ENCODE measurements around the gene GIT1. TPM values are rescaled to one million over a fixed set of nuclear protein-coding genes. Genes with fewer than 3 reads are reported as not detected.

The GIT1 gene
- total RNA-seq, 1 donor from 2014 or later: 31.5 TPM

DNA sequence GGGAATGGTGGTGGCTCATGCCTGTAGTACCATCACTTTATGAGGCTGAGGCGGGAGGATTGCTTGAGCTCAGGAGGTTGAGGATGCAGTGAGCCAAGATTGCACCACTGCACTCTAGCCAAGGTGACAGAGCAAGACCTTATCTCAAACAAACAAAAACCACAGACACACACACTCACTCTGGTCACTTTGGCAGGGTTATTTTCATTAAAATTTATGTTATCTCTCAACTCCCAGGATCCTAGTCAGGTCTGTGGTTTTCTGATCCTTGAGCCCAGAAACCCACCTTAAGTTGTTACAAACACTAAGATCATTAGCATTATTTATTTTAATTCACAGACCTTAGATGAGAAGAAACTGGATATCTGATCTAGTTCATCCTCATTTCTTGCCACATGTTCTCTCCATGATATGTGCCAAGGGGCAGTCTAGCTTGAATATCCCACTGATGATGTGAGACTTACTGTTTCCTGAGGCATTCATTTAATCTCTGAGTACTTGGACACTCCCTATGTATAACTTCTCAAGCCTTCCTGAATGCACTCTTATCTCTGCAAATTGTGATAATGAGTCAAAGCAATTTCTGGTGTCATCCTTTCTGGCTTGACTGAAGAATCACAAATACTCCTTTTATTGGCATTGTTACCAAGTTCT lies 32.2 kb downstream of the GIT1 start:
- DNase-seq: no peak
- no peak for ATAC-seq
- intact Hi-C loops (cut with micrococcal nuclease): no loop called here

DNA sequence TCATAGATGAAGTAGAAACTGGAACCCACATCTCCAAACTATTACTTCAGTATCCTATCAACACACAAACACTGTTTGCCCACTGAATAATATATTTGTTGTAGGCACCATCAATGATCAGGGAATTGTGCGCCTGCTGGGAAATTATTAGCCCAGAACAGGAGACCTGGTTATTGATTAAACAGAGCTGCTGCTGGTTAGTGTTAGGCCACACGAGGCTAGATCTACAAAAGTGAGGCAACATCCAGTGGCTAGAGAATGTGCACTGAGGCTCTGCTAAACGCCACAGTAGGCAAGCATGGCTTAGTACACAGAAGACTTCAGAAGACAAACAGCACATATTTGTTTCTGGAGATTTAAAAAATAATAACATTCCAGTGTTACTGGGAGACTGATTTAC lies 33.6 kb downstream of the GIT1 start:
- intact Hi-C loops (cut with micrococcal nuclease): no loop called here
- DNase-seq: no peak
- ATAC-seq: no peak

DNA sequence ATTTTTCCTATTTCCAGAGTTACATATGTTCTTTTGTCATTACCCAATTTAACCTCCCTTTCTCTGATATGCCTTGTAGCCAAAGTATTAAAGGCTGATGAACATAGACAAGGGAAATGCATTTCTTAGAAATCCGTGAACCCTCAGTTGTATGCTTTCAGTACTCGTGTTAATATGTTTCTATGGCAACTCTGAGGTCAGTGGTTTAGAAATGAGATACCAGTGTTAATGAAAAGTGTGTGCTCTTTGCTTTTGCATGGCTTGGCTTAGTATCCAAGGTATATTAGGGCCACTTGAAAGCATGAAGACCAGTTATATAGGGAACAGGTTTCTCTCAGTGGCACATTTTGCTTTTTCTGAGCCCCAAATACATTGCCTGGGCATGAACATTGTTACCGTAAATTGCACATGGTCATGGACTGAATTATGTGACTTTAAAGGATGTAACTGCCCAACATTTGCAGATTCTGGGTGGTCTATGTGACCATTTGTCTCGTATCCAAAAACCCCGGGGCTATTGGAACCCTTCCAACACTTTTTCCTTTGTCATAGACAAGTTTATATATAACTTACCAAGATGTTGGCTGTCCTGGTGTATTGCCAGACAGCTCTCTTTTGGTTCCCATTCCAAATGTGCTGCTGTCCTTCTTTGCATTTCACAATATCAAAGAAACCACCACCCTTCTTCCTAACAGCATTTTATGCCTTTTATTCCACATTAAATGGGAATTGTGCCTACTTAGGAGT lies 40.1 kb downstream of the GIT1 start:
- intact Hi-C loops (cut with micrococcal nuclease): no loop called here
- ATAC-seq: peak; percentile 42

DNA sequence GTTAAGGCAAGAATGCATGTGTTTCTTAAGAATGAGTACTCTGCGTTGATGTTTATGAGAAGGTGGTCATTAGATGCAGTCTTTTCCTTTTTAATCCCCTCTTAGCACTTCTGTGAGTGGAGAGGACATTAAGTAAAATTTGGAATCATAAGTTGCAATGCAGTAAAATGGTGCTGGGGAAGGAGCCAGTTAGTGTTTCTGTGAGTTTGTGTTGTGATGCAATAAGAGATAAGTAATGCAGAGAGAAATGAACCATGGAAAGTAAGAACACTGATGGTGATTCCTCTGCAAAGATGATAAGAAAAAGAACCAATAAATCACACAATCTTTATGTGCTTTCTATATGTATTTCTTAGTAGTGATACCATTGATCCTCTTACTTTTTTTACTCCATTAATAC lies 42.6 kb downstream of the GIT1 start:
- intact Hi-C loops (cut with micrococcal nuclease): no loop called here
- ATAC-seq: no peak

More for the DNA sequence above, 40.1 kb downstream of the GIT1 start:
- no peak for DNase-seq

DNA sequence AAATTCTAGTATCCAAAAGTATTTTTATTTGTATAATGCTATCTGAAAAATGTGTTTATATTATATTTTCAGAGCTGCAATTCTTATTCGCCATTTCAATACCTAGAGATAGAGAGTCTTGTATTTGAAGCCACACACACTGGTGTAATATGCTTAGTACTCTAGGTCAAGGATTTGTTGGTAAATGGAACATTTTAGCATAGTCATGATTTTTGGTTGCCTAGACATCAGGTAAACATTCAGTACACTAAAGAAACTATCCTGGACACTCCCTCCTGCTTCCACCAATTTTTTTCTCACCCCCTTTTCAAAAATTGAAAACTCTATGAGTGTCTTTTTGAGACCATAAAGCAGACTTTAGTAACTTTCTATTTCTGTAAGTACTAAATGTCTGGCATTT lies 43.4 kb downstream of the GIT1 start:
- ATAC-seq (no peak), DNase-seq (no peak)
- intact Hi-C loops (cut with micrococcal nuclease): no loop called here

More for the DNA sequence above, 42.6 kb downstream of the GIT1 start:
- no peak for DNase-seq

DNA sequence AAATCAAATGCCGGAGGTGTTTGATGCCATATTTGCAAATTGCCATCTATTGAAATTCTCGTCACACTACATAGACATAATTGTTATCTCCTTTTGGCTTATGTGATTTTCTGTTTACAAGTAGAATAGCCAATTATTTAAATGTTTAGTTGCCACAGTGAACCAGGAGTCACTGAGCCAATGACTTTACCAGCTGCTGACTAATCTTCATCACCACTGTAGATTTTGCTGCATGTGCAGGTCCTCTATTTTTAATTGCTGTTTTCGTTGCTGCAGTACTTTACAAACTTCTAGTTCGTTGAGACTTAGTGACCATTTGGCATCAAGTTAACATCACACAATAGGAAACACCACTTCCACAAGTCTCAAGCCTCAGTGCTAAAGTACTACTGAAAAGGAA lies 45.4 kb downstream of the GIT1 start:
- DNase-seq: no peak
- intact Hi-C loops (cut with micrococcal nuclease): no loop called here
- no peak for ATAC-seq

DNA sequence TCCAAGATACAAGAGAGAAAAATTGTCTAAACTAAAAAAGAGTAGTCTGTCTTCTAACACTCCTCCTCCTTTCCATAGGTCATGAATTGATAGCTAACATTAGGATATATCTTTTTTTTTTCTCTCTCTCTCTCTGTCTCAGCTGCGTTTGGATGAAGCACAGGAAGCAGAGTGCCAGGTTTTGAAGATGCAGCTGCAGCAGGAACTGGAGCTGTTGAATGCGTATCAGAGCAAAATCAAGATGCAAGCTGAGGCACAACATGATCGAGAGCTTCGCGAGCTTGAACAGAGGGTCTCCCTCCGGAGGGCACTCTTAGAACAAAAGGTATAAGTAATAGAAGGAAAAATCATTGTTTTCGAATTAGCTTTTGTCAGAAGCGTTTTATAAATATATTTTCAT lies 55.5 kb downstream of the GIT1 start:
- ATAC-seq (no peak), DNase-seq (no peak)
- intact Hi-C loops (cut with micrococcal nuclease): no loop called here

DNA sequence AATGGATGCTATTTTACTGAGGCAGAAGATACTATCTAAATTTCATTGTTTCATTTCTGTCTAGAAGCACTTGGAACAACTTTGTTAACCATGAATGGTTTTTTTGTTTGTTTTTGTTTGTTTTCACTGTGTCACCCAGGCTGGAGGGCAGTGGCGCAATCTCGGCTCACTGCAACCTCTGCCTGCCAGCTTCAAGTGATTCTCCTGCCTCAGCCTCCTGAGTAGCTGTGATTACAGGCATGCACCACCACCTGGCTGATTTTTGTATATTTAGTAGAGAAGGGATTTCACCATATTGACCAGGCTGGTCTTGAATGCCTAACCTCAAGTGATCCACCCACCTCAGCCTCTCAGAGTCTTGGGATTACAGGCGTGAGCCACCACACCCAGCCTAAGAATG lies 63.1 kb downstream of the GIT1 start:
- ATAC-seq: no peak
- DNase-seq: no peak
- intact Hi-C loops (cut with micrococcal nuclease): no loop called here

DNA sequence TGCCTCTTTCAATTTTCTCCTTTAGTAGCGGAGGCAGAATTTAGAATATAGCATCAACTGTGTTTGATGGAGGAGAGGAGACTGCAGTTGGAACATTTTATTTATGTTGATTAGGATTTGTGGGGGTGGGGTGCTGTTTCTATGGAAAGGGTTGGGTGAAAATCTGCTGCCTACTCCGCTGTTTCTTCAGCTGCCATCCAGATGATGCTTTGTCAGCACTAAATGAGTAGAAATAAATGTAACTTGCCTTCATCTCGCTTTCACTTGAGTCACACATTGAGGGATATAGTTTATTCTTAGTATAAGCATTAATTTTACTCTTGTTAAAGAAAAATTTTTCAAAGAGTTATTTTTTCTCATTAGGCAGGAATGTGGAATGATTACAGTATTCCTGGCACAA lies 64.8 kb downstream of the GIT1 start:
- intact Hi-C loops (cut with micrococcal nuclease): no loop called here
- no peak for DNase-seq
- no peak for ATAC-seq

Other genes with a start within 250 kb of the GIT1 start
- 43.0 TPM for gene TAOK1, start 199.3 kb downstream of the GIT1 start, total RNA-seq
- gene ABHD15, start 22.6 kb downstream of the GIT1 start, total RNA-seq: 6.4 TPM
- 40.1 TPM for gene TP53I13, start 20.9 kb downstream of the GIT1 start, total RNA-seq
- gene ANKRD13B, start 3.5 kb upstream of the GIT1 start, total RNA-seq: 8.3 TPM
- gene CORO6, start 33.3 kb upstream of the GIT1 start, total RNA-seq: 104 TPM

Data from left ventricle myocardium superior (tissue), 1 donor.